Osteoblast (primary cell): ENCODE results near the gene PHIP. TPM values are rescaled to one million over a fixed set of nuclear protein-coding genes. Genes with fewer than 3 reads are reported as not detected.

Experiments
- DNase-seq: peaks from one replicate; pipeline ENCODE4 v3.0.0; 2011; ENCODE audit warnings: low spot score, mixed read lengths; ENCODE audit not compliant: insufficient read length; ENCODE audit errors: missing footprints
- H2AFZ ChIP-seq: 2 replicates; pipeline ENCODE4 v1.6.0; 2011; ENCODE audit warnings: mild to moderate bottlenecking, low read length
- H3K27ac ChIP-seq: 2 replicates; pipeline ENCODE4 v1.5.1; 2011; ENCODE audit warnings: mild to moderate bottlenecking, low read depth, low read length, moderate library complexity
- H3K27me3 ChIP-seq: 2 replicates; pipeline ENCODE4 v1.6.0; 2012; ENCODE audit warnings: mild to moderate bottlenecking, control low read depth, inconsistent platforms, low read length, moderate library complexity; ENCODE audit not compliant: insufficient read depth
- H3K36me3 ChIP-seq: 2 replicates; pipeline ENCODE4 v1.5.1; 2011; ENCODE audit warnings: mild to moderate bottlenecking, low read length, control low read depth, moderate library complexity; ENCODE audit not compliant: insufficient read depth
- H3K4me1 ChIP-seq: 2 replicates; pipeline ENCODE4 v1.5.1; 2011; ENCODE audit warnings: mild to moderate bottlenecking, low read length, control low read depth, moderate library complexity; ENCODE audit not compliant: insufficient read depth
- H3K4me2 ChIP-seq: 2 replicates; pipeline ENCODE4 v1.6.0; 2011; ENCODE audit warnings: mild to moderate bottlenecking, low read length; ENCODE audit not compliant: insufficient read depth
- H3K4me3 ChIP-seq: fragments of 200-600 bp; sonication (generic); 3 replicates; pipeline ENCODE4 v1.5.1; 2012; ENCODE audit warnings: mild to moderate bottlenecking, low read length, inconsistent platforms; ENCODE audit not compliant: insufficient read depth
- H3K79me2 ChIP-seq: 2 replicates; pipeline ENCODE4 v1.6.0; 2012; ENCODE audit warnings: mild to moderate bottlenecking, low read length, control low read depth, inconsistent platforms; ENCODE audit not compliant: insufficient read depth
- H3K9me3 ChIP-seq: 2 replicates; pipeline ENCODE4 v1.5.1; 2011; ENCODE audit warnings: low read depth, low read length, control low read depth
- H4K20me1 ChIP-seq: 2 replicates; pipeline ENCODE4 v1.6.0; 2012; ENCODE audit warnings: mild to moderate bottlenecking, low read length, control low read depth; ENCODE audit not compliant: insufficient read depth
- total RNA-seq: library from RNA; depleted of rRNA; stranded (reverse); fragments of >200 nt; gene quantifications from 2 replicates; pipeline ENCODE4 v1.2.3, GENCODE V29; 2012
- TF ChIP-seq, protein P1 (sequence below): IDR thresholded peaks from 2 replicates; pipeline ENCODE4 v1.5.1; 2011; ENCODE audit warnings: mild to moderate bottlenecking, low read depth, low read length, moderate library complexity; ENCODE audit errors: extremely low read depth

The PHIP gene
- total RNA-seq, 1 donor: 23.9 TPM

DNA sequence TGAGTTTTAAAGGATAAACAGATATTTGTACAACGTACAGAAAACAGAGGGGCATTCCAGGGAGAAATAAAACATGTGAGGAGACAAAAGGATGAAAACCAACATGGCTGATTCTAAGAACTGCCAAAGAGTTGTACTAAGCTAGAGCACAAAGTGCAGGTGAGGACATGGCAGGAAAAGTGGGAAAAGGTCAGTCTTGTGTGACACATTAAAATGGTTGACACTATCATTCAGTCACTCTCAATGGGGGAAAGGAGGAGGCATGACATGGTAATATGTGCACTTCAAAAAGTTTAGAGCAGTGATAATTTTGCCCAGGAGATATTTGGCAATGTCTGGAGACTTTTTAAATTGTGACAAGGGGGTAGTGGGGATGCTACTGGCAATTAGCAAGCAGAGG lies 21.8 kb downstream of the PHIP start:
- peaks cover 30% of the 10 kb centered on the region for H3K36me3 ChIP-seq
- no peaks in the 10 kb centered on the region for H3K9me3 ChIP-seq

DNA sequence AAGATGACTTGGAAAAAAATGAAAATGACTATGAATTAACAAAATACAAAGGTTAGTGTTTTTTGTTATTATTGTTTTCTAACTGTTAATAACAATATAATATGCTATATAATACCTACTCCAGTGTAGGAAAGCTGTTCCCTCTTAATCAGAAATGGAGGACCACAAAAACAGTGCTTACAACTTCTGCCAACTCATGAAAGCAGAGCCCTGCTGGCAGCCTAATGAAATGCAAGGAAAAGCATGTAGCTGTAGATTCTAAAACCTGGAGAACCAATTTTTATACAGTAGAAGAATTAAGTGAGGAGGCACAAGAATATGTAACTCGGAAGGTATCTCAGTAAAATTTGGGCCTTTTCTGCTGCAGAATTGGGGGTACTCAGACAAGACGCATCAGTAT lies 29.4 kb downstream of the PHIP start:
- DNase-seq: no peak
- no peak overlapping the region for H2AFZ ChIP-seq
- no peaks in the 10 kb centered on the region for H3K27me3 ChIP-seq
- no peaks in the 10 kb centered on the region for H4K20me1 ChIP-seq
- TF ChIP-seq, protein P1, sequence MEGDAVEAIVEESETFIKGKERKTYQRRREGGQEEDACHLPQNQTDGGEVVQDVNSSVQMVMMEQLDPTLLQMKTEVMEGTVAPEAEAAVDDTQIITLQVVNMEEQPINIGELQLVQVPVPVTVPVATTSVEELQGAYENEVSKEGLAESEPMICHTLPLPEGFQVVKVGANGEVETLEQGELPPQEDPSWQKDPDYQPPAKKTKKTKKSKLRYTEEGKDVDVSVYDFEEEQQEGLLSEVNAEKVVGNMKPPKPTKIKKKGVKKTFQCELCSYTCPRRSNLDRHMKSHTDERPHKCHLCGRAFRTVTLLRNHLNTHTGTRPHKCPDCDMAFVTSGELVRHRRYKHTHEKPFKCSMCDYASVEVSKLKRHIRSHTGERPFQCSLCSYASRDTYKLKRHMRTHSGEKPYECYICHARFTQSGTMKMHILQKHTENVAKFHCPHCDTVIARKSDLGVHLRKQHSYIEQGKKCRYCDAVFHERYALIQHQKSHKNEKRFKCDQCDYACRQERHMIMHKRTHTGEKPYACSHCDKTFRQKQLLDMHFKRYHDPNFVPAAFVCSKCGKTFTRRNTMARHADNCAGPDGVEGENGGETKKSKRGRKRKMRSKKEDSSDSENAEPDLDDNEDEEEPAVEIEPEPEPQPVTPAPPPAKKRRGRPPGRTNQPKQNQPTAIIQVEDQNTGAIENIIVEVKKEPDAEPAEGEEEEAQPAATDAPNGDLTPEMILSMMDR: peak; percentile 51
- H3K4me2 ChIP-seq: no peak overlapping the region
- no peak overlapping the region for H3K27ac ChIP-seq
- H3K4me1 ChIP-seq: no peaks in the 10 kb centered on the region
- H3K9me3 ChIP-seq: no peaks in the 10 kb centered on the region
- peaks cover 11% of the 10 kb centered on the region for H3K79me2 ChIP-seq
- no peak overlapping the region for H3K4me3 ChIP-seq
- peaks cover 11% of the 10 kb centered on the region for H3K36me3 ChIP-seq

More for the DNA sequence above, 21.8 kb downstream of the PHIP start:
- Histone ChIP-seq H3K27me3 (no peaks in the 10 kb centered on the region), H3K79me2 (peaks cover 4% of the 10 kb centered on the region), H3K4me3 (no peak overlapping the region), H3K4me1 (no peaks in the 10 kb centered on the region), H2AFZ (no peak overlapping the region), H3K4me2 (no peak overlapping the region), H3K27ac (no peak overlapping the region), H4K20me1 (no peaks in the 10 kb centered on the region)
- TF ChIP-seq, protein P1: no peak
- DNase-seq: no peak

DNA sequence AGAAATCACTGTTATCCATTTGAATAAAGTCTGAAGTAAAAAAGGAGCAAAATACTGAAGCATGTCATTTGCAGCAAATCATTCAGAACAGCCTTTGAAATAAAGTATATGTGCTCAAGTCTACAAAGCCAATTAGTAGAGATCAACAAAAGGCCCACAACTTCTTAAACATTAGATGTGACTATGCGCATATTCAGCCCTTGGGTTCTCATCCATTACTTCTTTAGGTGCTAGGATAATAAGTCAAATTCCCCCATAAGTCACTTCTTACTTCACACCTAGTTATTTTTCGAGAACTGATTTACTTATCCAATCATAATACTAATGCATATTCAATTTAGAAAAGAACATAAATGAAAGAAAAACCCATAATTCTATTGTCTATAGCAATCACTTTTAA lies 31.0 kb downstream of the PHIP start:
- DNase-seq: no peak
- Histone ChIP-seq H3K36me3 (peaks cover 1% of the 10 kb centered on the region), H2AFZ (no peak overlapping the region), H3K27me3 (no peaks in the 10 kb centered on the region), H4K20me1 (no peaks in the 10 kb centered on the region), H3K27ac (no peak overlapping the region), H3K4me2 (no peak overlapping the region), H3K4me1 (no peaks in the 10 kb centered on the region), H3K9me3 (no peaks in the 10 kb centered on the region), H3K4me3 (no peak overlapping the region), H3K79me2 (peaks cover 9% of the 10 kb centered on the region)
- TF ChIP-seq, protein P1: no peak

DNA sequence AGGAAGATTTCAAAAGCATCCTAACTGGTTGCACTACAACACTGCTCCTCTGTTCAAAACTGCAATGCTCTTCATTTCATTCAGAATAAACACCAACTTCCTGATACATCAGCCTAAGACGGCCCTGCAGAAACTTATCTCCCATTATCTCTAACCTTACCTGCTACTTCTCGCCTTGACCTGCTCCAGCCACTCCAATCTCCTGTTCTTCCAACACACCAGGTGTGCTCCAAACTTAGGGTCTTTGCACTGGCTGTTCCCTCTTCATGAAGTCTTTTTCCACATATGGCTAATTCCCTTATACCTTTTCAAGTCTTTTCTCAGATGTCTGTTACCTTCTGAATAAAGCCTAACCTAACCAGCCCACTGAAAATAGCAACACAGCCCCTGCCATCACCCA lies 32.1 kb downstream of the PHIP start:
- Histone ChIP-seq H3K27me3 (no peaks in the 10 kb centered on the region), H3K27ac (no peak overlapping the region), H2AFZ (no peak overlapping the region), H3K36me3 (peaks cover 5% of the 10 kb centered on the region), H3K4me2 (no peak overlapping the region), H3K9me3 (no peaks in the 10 kb centered on the region), H3K4me3 (no peak overlapping the region), H4K20me1 (no peaks in the 10 kb centered on the region), H3K79me2 (peaks cover 6% of the 10 kb centered on the region), H3K4me1 (no peaks in the 10 kb centered on the region)
- no peak for DNase-seq
- TF ChIP-seq, protein P1: no peak
